HG03520 (cell line): ENCODE data around the gene ZNF490.
"Not testable (repeated sequence)": the region's sequence is repeated elsewhere in the genome, so short reads cannot be mapped to it uniquely, and the experiment has no call there.

ENCODE experiments used
- ATAC-seq: cut with Tn5 transposase; IDR thresholded peaks from one replicate; pipeline ENCODE4 v1.9.1; 2021; ENCODE audit warnings: mild to moderate bottlenecking, moderate library complexity; ENCODE audit not compliant: unreplicated experiment

Gene ZNF490

DNA sequence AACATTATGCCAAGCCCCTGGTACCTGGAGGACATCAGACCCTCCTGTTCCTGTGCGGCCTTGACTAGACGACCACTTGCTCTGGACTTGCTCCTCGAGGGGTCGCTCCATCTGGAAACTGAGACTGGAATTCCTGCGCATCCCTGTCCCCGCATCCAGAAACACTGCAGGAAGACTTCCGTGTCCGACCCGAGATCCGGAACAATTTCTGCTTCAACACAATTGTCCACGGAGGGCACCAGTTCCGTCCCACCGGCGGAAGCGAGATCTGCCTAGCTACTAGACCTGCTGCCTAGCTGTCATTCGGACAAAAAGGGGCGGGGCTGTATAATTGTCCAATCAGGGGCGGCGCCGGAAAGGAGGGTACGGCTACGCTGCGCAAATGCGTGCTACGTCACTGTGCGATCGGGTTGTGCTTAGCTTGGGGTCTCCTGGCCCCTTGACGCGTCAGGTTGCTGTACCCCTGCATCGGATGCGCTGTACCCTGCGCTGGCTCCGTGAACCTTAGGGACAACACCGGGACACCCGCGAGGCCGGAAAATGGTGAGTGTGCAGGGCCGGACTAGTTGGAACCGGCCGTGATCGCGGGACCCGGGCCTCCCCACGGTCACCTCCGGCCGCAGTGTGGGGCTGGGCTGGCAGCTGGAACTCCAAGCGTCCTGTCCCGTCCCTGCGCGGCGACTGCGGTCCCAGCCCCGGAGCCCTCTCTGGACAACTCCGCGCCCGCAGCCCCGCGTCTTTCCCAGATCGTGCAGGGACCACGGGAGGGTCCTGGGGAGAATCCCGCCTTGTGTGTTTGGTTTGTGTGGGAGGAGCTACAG is at the start of gene ZNF490, which contains the start of gene ZNF791:
Gene ZNF490, minus strand, starts transcription at position 274 of the 821 bp plus-strand sequence. Its CDS starts 133 bp downstream, at position 141.
Gene ZNF791, plus strand, starts transcription at position 381 of the 821 bp plus-strand sequence. Its CDS starts 160 bp downstream, at position 541.
- peak; percentile 62 for ATAC-seq

DNA sequence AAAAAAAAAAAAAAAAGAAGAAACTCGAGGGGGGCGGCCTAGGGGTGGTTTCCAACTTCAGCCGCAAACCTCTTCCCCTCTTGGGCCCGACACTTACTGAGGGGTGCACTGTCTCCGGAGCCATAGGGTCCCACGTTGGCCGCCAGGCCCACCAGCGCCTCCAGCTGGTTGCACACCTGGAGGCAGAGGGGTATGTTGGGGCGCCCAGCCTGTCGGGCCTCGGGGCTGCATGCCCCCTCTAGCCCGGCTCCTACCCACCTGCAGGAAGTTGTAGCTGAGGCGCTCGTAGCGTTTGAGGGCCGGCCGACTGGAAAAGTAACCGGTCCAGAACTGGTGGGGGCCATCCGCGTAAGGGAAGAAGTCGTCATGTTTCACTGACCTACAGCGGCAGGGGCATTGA is 47.4 kb upstream of the ZNF490 start:
- no peak for ATAC-seq

DNA sequence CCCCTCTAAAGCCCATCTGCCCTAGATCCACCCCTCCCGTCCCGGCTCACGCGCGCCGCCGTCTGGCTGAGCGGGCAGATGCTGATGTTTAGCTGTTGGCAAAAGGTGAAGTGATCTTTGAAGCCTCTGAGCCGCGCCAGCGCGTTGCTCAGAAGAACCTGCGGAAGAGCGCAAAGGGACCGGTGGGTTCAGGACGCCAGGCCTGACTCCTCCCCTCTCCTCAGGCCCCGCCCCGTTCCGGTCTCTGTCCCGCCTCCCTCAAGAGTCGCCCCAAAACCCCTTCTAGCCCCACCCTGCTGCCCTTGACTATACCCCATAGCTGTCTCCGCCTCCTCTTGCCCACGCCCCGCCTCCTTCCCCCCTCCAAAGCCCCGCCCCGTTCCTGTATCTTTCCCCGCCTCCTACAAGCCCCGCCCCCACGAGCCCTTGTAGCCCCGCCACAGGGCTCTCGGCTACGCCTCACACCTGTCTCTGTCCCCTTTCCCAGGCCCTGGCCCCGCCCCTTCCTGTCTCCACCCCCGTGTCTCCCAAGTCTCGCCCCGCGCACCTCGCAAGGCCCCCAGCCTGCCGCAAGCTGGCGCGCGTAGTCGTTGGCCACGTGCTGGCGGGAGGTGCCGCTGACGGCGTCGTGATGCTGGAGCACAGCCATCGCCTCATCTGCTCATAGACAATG is 46.4 kb upstream of the ZNF490 start:
- ATAC-seq: no peak

DNA sequence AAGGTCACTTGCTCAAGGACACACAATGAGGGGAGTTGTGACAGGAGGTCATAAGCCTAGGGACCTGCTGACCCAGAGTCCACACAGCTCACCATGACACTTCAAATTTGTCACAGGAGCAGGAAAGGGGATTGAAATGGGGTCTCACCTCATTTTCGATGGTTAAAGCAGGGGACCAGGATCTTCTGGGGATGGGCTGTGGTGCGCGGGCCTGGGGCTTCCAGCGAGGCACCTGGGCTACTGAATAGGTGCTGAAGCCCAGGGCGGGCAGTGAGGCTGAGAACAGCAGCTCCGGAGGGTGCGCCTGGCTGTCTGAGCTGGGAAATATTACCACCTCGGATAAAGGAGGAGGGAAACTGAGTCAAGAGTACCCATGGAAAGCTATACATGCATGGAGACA is 44.9 kb upstream of the ZNF490 start:
- no peak for ATAC-seq

DNA sequence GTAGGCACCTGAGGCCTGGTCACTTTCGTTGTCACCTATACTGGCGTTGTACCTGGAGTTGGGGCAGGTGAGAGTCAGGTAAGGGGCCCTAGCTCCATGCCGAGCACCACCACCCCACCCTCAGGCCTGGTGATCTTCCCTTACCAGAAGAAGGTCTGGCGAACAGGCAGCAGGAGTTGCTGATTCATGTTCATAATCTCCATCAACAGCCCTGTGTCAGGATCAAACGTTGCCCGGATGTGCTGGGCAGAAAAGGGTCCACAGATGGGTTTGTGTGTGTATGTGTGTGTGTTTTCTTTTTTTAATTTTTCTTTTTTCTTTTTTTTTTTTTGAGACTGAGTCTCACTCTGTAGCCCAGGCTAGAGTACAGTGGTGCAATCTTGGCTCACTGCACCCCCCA is 41.6 kb upstream of the ZNF490 start:
- ATAC-seq: no peak

DNA sequence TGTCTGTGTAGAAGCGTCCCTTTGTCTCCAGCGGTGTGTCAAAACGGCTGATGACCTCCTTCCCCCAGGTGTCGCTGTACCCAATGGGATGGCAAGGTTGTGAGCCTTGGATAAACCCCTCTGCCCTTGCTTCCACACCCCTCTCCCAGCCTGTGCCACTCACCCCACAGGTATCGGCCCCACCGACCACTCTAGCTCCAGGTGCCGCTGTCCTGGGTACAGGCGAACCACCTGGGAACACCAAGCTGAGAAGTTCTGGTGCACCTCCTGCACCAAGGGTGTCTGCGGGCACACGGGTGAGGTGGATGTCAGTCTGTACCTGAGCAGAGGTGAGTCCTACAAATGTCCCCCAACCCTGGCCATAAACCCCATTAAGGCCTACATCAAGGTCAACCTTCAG is 39.3 kb upstream of the ZNF490 start:
- no peak for ATAC-seq

DNA sequence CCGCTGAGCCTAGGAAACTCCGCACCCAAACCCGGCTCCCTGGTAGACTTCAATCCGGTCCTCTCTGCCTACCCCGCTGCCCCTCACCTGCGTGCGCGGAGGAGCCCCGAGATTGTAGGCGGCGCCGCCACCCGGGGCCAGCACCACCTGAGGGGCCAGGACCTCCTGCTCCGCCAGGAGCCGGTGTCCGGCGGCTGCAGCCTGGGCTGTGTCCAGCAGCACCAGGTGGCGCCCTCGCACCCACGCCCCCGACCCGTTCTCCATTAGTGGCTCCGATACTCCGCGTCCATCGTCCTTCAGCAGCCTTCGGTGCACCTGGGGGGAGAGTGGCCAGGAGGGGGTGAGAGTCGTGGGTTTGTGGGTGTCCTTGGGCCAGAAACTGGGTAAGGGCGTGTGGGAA is 37.5 kb upstream of the ZNF490 start:
- ATAC-seq: no peak

DNA sequence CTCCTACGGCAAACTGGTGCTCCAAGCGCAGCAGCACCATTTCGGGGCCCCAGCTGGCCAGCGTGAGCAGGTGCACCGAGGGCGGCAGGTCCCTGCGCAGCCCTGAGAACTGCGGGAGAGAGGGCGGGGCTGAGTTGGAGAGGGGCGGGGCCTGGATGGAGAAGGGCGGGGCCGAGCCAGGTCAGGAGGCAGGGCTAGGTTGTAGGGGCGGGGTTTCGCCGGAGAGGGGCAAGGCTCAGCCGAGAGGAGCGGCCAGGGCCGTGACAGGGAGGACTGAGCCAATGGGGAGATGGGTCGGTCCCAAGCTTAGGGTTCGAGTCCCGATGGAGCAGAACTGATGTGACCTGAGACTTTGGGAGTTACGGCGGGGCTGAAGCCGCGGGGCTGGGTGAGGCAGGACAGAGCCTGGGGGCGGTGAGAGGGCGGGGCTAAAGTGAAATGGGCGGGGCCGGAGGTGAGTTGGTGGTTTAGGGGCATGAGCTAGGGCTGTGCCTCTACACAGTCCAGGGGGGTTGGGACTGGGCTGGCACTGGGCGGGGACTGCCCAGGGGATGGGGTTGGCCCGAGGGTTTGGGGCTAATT is 37.0 kb upstream of the ZNF490 start:
- ATAC-seq: no peak

DNA sequence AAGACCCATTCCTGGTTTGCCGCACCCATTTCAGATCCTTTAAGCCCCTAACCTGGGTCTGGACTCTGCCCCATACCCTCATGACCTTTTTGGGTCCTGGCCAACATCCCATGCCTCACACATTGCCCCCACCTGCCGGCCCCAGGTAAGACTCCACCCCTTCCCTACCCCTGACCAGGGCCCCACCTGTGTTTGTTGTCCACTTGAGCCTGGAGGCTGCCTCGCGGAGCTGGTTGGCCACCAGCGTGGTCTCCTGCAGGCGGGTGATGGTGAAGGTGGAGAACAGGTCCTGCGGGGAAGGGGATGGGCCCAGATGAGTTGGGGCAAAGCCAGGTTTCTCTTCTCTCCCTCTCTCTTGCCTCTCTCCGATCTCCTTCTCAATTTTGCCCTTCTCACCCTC is 36.4 kb upstream of the ZNF490 start:
- ATAC-seq: no peak

DNA sequence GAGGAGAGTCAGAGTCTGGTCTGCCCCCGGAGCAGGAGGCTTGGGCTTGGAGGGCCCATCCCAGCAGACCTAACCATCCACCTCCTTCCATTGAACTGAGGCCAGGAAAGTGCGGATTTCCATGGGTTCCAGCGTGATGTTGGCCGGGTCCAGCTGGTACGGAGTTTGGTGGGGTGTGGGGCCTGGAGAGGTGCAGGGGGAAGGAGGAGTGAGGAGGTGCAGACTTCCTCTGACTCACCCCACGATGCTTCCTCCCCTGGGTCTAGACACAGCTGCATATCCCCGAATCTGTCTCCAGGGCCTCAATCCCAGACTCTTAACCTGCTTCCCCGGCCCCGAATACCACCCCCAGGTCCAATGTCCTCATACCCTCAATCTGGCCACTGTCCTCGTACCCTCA is 35.9 kb upstream of the ZNF490 start:
- no peak for ATAC-seq

DNA sequence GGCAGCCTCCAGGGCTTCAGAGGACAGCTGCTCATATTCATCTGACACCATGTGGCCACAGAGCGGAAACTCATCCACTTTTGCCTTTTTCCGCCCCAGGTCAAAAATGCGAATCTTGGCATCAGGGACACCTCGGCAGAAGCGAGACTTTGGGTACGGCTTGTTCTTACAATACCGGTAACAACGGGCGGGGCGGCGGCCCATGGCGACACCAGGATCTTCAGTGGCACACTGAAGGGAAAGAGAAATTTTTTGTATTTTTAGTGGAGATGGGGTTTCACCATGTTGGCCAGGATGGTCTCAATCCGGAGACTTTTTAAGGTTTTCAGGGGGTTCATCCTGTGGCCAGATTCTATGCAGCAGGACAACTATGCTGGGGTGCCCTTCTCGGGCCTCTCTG is 33.1 kb upstream of the ZNF490 start:
- not testable (repeated sequence) for ATAC-seq

DNA sequence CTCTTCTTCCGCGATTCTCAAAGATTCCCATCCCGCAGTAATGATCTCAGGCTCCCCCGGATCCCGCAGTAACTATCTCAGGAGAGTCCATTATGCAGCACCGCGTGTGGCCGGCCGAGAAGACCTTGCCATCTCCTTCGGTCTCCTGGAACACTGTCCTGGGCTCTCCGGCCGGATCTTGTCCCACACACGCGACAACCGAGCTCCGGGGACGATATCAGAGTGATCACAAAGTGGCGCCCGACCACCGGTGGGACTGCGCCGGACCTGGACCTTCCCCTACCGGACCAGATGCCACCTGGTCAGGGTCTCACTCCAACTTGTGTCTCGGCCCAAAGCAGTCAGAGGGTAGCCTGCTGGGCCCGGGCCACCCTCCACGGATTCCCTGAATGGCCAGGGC is 31.9 kb upstream of the ZNF490 start:
- ATAC-seq: no peak

DNA sequence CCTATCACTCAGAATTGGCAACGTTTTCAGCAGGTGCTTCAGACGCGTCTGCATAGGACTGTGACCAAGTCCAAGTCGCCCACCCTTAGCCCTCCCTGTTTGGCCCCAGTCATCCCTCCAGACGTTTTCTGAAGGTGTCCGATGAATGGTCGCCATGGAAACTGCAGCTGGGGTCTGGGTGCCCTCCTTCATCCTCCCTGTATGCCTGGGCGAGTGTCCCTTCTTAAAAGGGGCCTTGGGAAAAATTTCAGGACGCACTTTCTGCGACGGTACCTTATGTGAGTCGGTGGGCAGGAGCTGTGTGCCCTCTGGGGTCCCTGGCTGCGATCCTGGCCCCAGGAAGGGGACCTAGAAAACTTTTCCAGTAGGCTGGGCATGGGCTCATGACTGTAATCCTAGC is 30.8 kb upstream of the ZNF490 start:
- no peak for ATAC-seq

DNA sequence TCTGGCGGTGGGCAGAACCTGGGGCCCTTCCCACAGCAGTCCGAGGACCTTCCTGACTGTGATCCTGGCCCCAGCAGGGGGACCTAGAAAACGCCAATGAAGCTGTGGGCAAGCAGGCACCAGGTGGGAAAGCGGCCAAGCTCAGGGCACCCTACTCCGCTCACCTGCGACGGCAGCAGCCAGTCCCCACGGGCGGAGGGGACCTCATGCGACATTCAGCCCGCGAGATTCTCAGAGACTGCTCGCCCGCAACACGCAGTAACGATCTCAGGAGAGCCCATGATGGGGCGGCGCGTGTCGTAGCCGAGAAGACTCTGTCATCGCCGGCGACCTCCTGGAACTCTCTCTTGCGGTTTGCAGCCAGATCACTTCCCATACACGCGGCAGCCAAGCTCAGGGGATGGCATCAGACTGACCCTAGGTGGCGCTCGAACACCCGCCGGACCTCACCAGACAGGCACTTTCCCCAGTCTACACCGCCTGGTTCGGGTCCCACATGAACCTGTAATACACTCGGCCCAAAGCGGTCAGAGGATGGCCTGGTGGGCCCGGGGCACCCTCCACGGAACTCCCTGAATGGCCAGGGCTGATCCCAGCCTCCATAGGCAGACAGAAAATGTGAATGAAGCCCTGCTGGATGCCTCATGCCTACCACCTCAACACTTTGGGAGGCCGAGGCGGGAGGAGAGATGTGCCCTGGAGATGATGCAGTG is 29.4 kb upstream of the ZNF490 start:
- no peak for ATAC-seq

DNA sequence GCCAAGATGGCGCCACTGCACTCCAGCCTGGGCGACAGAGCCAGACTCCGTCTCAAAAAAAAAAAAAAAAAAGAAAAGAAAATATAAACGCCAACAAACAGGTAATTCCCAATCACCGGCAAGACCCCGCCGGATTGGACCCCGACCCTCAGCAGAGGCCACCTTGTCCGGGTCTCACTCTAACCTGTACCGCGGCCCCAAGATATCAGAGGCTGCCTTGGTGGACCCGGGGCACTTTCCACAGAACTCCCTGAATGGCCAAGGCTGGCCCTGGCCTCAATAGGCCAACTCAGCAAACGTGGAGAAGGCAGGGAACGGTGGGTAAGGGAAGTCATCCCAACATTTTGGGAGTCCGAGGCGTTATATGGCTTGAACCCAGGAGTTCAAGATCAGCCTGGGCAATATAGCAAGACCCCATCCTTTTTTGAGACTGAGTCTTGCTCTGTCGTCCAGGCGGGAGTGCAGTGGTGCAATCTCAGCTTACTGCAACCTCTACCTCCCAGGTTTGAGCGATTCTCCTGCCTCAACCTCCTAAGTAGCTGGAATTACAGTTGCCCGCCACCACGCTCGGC is 28.1 kb upstream of the ZNF490 start:
- no peak for ATAC-seq

DNA sequence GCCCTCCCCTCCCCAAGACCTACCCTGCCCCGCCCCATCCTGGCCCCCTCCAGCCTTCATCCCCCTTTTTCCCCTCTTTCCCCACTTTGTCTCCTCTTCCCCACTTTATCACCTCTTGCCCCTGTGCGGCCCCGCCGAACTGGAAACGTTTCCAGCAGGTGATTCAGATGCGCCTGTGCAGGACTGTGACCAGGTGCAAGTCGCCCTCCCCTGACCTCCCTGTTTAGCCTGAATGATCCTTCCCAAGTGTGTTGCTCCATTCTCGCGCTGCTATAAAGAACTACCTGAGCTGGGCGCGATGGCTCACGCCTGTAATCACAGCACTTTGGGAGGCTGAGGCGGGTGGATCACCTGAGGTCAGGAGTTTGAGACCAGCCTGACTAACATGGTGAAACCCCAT is 26.0 kb upstream of the ZNF490 start:
- no peak for ATAC-seq

DNA sequence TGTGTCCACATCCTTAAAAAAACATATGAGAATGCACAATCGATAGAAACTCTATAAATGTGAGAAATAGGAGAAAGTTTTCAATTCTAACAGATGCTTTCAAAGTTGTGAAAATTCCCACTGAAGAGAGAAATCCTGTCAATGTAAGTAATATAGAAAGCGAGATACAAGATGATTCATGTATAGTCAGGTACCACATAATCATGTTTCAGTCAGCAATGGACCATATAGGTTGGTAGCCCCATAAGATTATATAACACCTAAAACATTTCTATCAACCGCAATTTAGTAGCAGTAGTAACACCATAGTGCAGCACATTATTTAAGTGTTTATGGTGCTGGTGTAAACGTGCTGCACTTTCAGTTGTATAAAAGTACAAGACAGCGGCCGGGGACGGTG is 18.6 kb upstream of the ZNF490 start:
- ATAC-seq: no peak

DNA sequence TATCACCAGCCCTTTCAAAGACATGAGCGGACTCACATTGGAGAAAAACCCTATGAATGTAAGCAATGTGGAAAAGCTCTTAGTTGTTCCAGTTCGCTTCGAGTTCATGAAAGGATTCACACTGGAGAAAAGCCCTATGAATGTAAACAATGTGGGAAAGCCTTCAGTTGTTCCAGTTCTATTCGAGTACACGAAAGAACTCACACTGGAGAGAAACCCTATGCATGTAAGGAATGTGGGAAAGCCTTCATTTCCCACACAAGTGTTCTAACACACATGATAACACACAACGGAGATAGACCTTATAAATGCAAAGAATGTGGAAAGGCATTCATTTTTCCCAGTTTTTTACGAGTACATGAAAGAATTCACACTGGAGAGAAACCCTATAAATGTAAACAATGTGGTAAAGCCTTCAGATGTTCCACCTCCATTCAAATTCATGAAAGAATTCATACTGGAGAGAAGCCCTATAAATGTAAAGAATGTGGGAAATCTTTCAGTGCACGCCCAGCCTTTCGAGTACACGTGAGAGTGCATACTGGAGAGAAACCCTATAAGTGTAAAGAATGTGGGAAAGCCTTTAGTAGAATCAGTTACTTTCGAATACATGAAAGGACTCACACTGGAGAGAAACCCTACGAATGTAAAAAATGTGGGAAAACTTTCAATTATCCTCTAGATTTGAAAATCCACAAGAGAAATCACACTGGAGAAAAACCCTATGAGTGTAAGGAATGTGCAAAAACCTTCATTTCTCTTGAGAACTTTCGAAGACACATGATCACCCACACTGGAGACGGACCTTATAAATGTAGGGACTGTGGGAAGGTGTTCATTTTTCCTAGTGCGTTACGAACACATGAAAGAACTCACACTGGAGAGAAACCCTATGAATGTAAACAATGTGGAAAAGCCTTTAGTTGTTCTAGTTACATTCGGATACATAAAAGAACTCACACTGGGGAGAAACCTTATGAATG is 17.7 kb upstream of the ZNF490 start:
- ATAC-seq: no peak

DNA sequence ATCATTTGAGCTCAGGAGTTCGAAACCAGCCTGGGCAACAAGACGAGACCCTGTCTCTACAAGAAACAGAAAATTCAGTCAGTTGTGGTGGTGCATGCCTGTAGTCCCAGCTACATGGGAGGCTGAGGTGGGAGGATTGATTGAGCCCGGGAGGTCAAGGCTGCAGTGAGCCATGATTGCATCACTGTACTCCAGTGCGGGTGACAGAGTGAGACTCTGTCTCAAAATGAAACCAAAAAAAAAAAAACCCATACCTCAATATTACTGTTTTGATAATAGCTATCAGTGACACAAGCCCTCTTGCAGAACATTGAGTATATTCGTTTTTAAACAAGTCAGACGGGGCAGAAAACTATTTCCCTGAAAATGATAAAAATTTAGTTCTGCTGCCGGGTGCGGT is 16.3 kb upstream of the ZNF490 start:
- no peak for ATAC-seq
